Left colon (tissue), 2 donors: ENCODE measurements around the gene FAM83D. TPM values are rescaled to one million over a fixed set of nuclear protein-coding genes. Genes with fewer than 3 reads are reported as not detected.

ENCODE experiments used
- ATAC-seq: fragments of 200-7000 bp; cut with Tn5 transposase; one replicate; pipeline ENCODE4 v1.9.1; 2020; ENCODE audit warnings: mild to moderate bottlenecking, moderate library complexity
- DNase-seq, 2 donors: peaks; one replicate each; pipeline ENCODE4 v3.0.0-alpha.2; 2020
- intact Hi-C, 2 donors: fragments of 100-400 bp; cut with DNase I in 1 of 2; cut with micrococcal nuclease in 1 of 2; formaldehyde crosslinking; loops; one replicate each; pipeline versions ENCODE4 v1.11.2 to v1.14.0; 2022; cut with DNase I, micrococcal nuclease
- total RNA-seq, 2 donors: library from RNA; stranded (reverse); fragmentation: NEBNext Ultra II Directional; extraction: Animal tissue kit (Norgen Biotek cat#: 25700); gene quantifications; one replicate each; pipeline ENCODE4 v1.2.1, GENCODE V29; 2021
- donor health status: DM: no; HTN: no; CAD: no.
- donor health status: DM: yes; HTN: yes; CAD: no.

Gene FAM83D
- total RNA-seq, 2 donors from 2014 or later, result 9.4 to 11.2 TPM

- DNase-seq (no peak), ATAC-seq (no peak)
- intact Hi-C loops, result loop anchor here in 1 of 2 donors (5.0 kb wide), 1 partner anchor 120 kb away; no protein-coding TSS in a partner anchor
These were observed 858 bp downstream of the FAM83D start for GRCh38 chr20:38926934-38927616.

- ATAC-seq (peak; percentile 40), DNase-seq (peak; percentile 65 to 68)
- intact Hi-C loops, result loop anchor here in 1 of 2 donors (5.0 kb wide), 1 partner anchor 119 kb away; no protein-coding TSS in a partner anchor
These were observed 1.8 kb downstream of the FAM83D start for GRCh38 chr20:38927902-38928578.

GRCh38 chr20:38930242-38930569, 4.0 kb downstream of the FAM83D start:
- DNase-seq (no peak), ATAC-seq (no peak)
- intact Hi-C loops, result no loop called here

GRCh38 chr20:38931984-38932383, 5.8 kb downstream of the FAM83D start:
- DNase-seq (no peak), ATAC-seq (no peak)
- intact Hi-C loops, result no loop called here

GRCh38 chr20:38932457-38933120, 6.4 kb downstream of the FAM83D start:
- intact Hi-C loops, result no loop called here
- no peak for ATAC-seq
- DNase-seq, result no peak

- intact Hi-C loops, result no loop called here
- no peak for ATAC-seq
- no peak for DNase-seq
These were observed 8.3 kb downstream of the FAM83D start for GRCh38 chr20:38934530-38934929.

GRCh38 chr20:38935285-38935684, 9.1 kb downstream of the FAM83D start:
- intact Hi-C loops, result no loop called here
- ATAC-seq (no peak), DNase-seq (no peak)

- DNase-seq (no peak), ATAC-seq (no peak)
- intact Hi-C loops, result no loop called here
These were observed 9.8 kb downstream of the FAM83D start for GRCh38 chr20:38935967-38936407.

GRCh38 chr20:38937000-38937399, 10.8 kb downstream of the FAM83D start:
- no peak for ATAC-seq
- no peak for DNase-seq
- intact Hi-C loops, result no loop called here

- intact Hi-C loops, result no loop called here
- ATAC-seq (no peak), DNase-seq (no peak)
These were observed 11.8 kb downstream of the FAM83D start for GRCh38 chr20:38937978-38938473.

- no peak for ATAC-seq
- intact Hi-C loops, result no loop called here
- DNase-seq, result no peak
These were observed 13.5 kb downstream of the FAM83D start for GRCh38 chr20:38939686-38940085.

- DNase-seq (no peak), ATAC-seq (peak; percentile 36)
- intact Hi-C loops, result no loop called here
These were observed 14.4 kb downstream of the FAM83D start for GRCh38 chr20:38940644-38941043.

- peak; percentile 93 for ATAC-seq
- intact Hi-C loops, result no loop called here
These were observed 15.6 kb downstream of the FAM83D start for GRCh38 chr20:38941726-38942389.

GRCh38 chr20:38945012-38945411, 18.8 kb downstream of the FAM83D start:
- intact Hi-C loops, result no loop called here
- ATAC-seq (no peak), DNase-seq (no peak)

More at GRCh38 chr20:38941726-38942389, 15.6 kb downstream of the FAM83D start:
- DNase-seq, result no peak

- intact Hi-C loops, result no loop called here
- ATAC-seq, result no peak
- no peak for DNase-seq
These were observed 20.6 kb downstream of the FAM83D start for GRCh38 chr20:38946836-38947235.

- DNase-seq, result no peak
- ATAC-seq, result no peak
- intact Hi-C loops, result no loop called here
These were observed 21.7 kb downstream of the FAM83D start for GRCh38 chr20:38947931-38948362.

- DNase-seq, result no peak
- ATAC-seq, result no peak
- intact Hi-C loops, result no loop called here
These were observed 24.0 kb downstream of the FAM83D start for GRCh38 chr20:38950254-38950653.

GRCh38 chr20:38951611-38952010, 25.4 kb downstream of the FAM83D start:
- ATAC-seq (no peak), DNase-seq (no peak)
- intact Hi-C loops, result no loop called here

GRCh38 chr20:38952153-38952552, 25.9 kb downstream of the FAM83D start:
- DNase-seq (no peak), ATAC-seq (no peak)
- intact Hi-C loops, result no loop called here
